ENCODE data around the gene ALCAM. TPM values are rescaled to one million over a fixed set of nuclear protein-coding genes. Genes with fewer than 3 reads are reported as not detected.

Gene ALCAM
- polyA plus RNA-seq, 3 donors = 112 to 151 (median 124) TPM

DNA sequence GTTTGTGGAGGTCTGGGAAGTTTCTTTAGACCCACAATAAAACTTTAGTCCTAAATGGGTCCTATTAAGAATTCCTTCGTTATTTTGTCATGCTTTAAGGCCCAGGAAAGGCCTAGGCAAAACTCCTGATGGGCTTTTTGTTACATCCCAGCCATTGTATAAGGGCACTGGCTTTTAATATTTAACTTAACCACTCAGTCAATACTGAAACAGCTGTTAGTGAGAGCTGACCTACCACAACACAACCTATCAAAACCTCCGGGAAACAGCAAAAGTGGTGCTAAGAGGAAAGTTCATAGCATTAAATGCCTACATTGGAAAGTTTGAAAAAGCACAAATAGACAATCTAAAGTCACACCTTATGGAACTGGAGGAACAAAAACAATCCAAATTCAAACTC lies 39.6 kb downstream of the ALCAM start:
- DNase-seq (ENCODE audit: extremely low read depth in 1 of 11, low read depth in 9 of 11, low spot score in 4 of 11) = no peak

DNA sequence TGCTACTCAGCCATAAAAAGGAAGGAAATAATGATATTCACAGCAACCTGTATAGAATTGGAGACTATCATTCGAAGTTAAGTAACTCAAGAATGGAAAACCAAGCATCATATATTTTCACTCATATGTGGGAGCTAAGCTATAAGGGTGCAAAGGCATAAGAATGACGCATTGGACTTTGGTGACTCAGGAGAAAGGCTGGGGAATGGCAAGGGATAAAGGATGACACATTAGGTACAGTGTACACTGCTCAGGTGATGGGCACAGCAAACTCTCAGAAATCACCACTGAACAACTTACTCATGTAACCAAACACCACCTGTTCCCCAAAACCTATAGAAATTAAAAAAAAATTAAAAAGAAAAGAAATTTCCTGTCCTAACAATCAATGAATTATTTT lies 42.7 kb downstream of the ALCAM start:
- DNase-seq (ENCODE audit: extremely low read depth in 1 of 11, low read depth in 9 of 11, low spot score in 4 of 11) = no peak

DNA sequence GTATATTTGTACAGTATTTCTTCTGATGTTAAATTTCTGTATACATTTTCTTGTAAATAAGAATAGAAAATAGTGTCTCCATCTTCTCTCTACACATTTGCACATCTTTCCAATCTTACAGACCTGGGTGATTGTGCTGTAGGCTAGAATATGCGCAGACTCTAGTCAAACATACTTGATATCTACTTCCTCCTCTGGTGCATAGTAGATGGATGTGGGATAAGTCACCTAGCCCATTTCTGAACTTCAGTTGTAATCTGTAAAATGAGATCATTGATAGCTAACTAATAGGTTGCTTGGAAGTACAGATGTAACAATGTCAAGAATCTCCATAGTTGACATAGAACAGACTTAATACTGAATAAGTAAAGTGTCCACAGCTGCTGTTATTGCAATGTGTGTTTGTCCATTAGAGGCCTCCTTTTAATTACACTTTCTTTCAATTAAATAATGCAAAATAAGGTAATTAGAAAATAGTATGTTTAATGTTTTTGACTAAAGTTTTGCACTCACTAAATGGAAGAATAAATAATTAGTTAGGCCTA lies 46.7 kb downstream of the ALCAM start:
- no peak for DNase-seq (ENCODE audit: extremely low read depth in 1 of 11, low read depth in 9 of 11, low spot score in 4 of 11)

DNA sequence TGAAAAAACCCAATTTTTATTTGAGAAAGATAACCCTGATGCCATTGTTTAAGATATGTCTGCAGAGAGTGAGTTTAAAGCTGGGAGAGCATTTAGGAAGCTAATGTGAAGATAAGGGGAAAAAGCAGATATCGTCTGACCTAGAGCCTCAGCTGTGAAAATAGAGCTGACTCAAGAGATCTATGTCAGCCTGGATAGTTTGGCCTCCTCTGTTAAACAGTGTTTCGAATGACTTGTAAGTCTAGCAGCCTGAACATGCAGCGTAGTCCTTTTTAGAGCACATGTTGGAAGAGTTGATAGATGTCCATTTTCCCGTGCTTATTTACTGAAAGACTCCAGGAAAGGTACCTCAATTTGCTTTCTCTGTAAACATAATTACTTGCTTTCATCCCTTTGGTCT lies 48.1 kb downstream of the ALCAM start:
- no peak for DNase-seq (ENCODE audit: extremely low read depth in 1 of 11, low read depth in 9 of 11, low spot score in 4 of 11)

DNA sequence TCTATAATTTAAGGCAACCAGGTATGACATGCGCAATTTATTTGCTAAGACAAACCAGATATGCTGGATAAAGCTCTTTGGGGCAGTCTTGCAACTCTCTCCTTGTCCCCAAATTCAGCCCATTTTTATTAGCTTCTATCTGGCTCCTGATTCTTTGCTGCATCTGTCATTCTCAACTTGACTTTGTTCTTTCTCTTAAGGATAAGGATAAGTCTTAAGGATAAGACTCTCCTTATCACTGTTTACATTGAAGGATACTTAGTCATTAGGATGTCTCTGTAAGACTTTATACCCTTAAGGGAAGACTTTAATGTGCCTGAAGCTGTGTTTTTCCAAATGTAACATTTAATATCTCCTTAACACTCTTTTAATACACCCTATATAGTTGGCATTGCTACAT lies 49.2 kb downstream of the ALCAM start:
- no peak for DNase-seq (ENCODE audit: extremely low read depth in 1 of 11, low read depth in 9 of 11, low spot score in 4 of 11)

DNA sequence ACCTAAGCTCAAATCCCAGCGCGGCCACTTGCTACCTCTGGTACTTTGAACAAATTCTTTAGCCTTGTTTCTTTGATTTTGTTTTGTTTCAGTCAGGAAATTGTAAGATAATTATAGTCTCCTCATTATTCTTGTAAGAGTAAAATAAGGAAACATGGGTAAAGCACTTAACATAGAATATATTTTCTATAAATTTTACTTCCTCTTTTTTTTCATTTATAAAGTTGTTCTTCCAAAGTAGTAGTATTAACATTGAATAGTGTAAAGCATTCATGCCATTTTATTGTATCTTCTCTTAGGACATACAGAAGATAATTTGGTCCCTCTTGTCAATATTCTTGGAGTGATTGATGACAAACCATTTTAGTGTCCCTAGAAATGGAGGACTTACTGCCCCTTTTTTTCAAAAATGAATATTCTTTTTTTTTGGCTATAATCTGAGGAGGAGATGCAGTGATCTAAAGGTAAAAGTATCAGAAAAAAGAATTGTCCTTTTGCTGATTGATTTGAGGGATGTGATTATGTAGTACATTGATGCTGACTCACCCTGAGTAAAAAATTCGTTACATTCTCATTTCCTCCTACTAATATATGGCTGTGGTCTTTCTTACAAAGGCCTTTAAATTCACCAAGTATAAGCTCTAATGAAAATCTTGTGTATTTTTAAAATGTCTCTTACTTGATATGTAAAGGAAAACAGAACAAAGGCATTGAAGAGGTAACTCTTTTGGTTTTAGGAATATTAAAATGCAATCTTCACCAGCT lies 51.0 kb downstream of the ALCAM start:
- DNase-seq (ENCODE audit: extremely low read depth in 1 of 11, low read depth in 9 of 11, low spot score in 4 of 11) = no peak

DNA sequence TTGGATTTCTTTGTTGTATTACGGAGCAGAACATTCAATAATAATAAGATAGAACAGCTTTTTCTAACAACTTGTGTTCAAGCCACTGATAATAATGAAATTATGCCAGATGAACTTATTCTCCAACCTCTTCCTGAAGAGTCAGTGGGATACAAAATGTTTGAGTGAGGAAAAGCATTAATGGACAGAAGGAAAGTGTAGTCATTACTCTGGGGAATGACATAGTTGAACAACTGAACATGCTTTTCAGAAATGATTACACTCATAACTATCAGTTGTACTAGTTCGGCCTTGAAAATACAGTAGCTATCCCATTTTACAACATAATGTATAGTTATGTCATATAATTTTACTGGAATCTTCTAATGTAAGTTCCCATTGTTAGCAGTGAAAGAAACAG lies 55.9 kb downstream of the ALCAM start:
- no peak for DNase-seq (ENCODE audit: extremely low read depth in 1 of 11, low read depth in 9 of 11, low spot score in 4 of 11)

DNA sequence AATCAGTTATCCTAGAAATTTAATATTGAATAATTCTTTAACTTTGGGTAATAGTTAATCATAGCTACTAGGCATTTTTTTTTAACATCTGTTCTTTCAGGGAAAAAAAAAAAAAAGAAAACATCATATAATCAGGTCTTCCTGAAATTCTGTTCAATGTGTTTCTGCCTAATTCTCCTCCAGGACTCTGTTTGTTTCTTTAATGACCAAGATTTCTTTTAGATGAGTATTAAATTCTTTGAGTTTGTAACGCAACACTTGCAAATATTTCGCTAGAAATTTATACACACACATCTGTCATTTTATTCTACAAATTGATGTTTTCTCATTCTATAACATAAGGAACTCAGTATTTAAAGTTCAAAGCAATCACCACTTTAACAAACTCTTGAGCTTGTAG lies 56.7 kb downstream of the ALCAM start:
- DNase-seq (ENCODE audit: extremely low read depth in 1 of 11, low read depth in 9 of 11, low spot score in 4 of 11) = no peak

DNA sequence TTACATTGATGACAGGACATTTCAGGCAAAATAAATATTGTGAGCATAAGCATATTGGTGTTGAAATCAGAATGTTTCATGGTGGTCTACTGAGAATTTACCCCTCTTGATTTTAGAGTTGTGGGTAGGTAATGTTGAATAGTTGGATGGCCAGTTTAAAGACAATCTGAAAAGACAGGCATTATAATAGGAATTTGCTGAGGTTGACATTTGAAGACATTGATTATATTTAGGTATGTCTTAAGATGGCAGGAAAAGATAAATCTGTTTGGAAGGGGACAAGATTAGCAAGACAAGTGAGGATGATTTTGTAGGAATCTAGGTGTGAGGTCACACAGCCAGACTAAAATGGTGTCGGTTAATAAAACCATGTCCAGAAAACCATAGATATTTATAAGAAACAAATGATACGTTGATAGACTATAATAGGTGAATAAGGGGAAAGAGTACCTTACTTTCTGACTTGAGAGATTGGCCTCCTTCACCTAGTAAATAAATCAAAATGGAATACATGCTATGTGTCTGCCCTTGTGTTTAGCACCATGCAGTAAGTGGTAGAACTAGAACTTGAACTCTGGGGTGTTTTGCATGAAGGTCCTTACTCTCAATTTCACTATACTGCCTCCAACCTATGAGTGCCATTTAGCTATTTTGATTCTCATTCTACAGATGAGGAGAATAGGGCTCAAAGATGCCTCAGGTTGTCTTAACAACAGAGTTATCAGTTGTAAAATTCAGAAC lies 57.9 kb downstream of the ALCAM start:
- DNase-seq (ENCODE audit: extremely low read depth in 1 of 11, low read depth in 9 of 11, low spot score in 4 of 11) = no peak

DNA sequence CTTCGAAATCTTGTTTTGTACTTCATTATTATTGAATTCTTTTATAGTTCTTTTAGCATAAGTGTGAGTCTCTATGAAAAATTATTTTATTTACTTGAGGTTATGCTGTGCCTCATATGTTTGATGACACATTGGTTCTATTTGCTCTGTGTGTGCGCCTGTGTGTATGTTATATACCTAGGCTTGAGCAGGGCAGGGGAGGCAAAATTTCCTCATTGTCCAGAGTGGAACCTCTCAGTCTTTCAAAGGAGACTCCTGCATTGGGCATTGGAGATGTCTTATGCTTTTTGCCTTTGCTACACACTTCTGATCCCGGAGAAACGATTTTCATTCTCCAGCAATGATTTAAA lies 58.4 kb downstream of the ALCAM start:
- no peak for DNase-seq (ENCODE audit: extremely low read depth in 1 of 11, low read depth in 9 of 11, low spot score in 4 of 11)

DNA sequence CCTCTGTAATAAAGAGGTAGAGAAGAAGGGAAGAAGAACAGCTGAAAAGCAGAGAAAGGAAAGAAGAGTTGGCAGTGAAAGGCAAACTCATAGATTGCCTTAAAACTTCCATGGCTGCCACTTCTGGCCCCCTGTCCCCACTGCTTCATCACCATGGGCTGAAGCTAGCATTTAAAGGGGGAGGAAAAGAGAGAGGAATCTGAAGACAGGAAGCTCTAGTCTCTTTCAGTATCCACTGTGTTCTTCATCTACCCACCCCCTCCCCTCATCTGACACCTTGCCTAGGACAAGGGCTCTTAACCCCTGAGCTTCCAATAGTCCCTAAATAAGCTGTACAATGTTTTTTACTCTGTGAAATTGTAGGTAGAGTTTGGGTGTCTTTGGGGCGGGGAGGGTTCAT lies 60.6 kb downstream of the ALCAM start:
- no peak for DNase-seq (ENCODE audit: extremely low read depth in 1 of 11, low read depth in 9 of 11, low spot score in 4 of 11)

DNA sequence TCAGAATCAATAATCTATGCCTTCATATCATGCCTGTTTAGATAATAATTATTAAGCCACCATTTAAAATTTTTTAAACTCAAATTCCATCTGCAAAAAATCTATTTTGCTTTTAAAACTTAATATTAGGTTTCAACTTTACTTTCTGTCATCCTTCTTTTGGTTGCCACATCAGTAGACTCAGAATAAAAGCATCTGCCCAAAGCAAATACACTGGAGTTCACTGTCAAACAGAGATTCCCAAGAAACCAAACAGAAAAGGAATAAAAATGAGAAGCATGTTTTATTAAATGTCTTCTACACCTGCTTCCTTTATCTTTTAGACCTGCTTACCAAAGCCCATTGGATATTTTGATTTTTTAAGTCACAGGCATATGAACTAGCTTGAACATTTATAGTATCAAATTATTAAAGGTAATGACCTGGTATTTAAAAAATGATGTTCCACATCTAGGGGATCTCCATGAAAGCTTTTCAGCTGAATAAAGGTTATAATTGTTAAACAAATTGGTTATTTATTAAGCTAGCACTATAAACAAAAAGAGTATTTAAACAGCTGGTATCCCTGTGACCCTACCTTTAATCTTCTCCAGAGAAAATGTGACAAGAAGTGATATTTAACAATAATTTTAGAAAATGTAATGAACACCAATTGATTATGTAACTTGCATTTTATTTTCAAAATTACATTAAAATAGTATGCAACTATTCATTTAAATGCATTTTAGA lies 62.5 kb downstream of the ALCAM start:
- DNase-seq (ENCODE audit: extremely low read depth in 1 of 11, low read depth in 9 of 11, low spot score in 4 of 11) = no peak

DNA sequence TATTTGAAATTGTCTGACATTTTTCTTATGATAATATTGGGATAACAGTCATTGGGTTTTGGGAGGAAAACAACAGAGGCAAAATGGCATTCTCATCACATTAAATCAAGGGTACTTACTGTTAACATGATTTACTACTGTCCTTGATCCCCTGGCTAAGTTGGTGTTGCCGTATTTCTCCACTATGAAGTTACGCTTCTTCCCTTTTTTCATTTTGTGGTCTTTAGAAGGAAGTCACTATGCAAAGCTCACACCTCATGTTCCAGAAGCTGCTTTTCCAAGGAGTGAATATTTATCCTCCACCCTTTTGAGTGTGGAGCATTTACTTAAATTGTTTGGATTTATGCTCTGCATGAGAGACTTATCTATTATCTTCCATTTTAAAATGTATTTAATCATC lies 63.7 kb downstream of the ALCAM start:
- no peak for DNase-seq (ENCODE audit: extremely low read depth in 1 of 11, low read depth in 9 of 11, low spot score in 4 of 11)

DNA sequence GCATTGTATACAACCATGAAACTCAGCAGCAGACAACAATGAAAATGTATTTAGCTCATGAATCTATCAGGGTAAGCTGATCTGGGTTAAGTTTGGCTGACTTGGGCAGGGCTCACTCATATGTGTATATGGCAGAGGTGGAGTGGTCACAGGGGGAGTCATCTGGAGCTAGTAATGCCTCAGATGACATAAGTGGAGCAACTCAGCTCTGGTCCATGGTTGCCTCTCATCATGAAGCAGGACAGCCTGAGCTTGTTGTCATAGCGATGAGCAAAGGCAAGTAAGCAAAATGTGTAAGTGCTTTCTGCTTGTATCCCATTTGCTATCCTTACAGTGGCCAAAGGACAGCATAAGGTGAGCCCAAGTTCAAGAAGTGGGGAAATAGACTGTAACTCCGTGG lies 64.5 kb downstream of the ALCAM start:
- DNase-seq (ENCODE audit: extremely low read depth in 1 of 11, low read depth in 9 of 11, low spot score in 4 of 11) = no peak

DNA sequence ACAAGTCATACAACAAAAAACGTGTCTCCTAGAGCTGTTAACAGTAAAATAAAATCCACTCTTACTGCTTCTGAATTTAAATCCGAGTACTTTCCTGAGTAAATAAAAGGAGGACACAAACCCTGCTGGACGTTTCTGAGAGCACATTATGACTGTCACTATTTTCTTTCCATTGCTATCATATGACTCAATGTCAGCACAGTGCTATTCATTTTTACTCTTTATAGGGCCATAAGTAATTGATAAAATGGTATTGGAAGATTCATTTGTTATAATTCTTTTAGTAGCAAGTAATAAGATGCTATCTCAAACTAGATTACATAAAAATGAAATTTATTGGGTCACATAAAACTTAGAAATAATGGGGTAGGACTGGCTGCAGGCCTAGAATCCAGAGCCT lies 68.6 kb downstream of the ALCAM start:
- DNase-seq (ENCODE audit: extremely low read depth in 1 of 11, low read depth in 9 of 11, low spot score in 4 of 11) = no peak

DNA sequence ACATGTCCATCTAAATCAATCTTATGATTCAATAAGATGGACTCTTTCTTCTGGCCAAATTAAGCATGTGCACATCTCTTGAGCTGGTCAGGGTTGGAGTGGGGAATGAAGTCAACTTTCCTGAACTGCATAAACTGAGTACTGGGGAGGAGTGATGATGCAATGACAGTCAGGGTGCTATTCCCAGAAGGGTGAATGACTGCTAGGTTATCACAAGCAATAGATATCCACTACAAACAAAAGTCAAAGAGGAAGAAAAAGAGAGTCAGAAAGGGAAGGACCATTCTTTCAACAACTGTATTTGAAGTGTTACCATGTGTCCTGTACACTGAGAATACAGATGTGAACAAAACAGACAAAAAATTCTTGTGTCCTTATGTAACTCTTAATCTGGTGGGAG lies 70.0 kb downstream of the ALCAM start:
- no peak for DNase-seq (ENCODE audit: extremely low read depth in 1 of 11, low read depth in 9 of 11, low spot score in 4 of 11)

DNA sequence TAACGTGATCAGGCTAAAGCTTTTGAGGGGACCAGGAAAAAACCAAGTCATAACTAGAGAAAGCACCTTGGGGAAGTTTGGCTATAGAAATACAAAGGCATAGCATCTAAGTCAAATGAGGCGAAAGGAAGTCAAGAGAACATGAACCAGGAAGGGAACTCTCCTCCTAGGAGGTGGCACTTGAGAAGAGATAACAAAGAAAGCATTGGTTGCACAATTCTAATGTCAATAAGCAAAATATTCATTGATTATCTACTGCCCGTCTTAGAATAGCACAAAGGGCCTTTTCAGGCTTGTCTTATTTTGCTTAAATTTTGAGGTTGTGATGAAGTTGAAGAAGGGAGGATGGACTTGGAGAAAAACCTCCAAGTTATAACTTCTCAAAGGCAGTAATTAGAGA lies 73.4 kb downstream of the ALCAM start:
- no peak for DNase-seq (ENCODE audit: extremely low read depth in 1 of 11, low read depth in 9 of 11, low spot score in 4 of 11)

DNA sequence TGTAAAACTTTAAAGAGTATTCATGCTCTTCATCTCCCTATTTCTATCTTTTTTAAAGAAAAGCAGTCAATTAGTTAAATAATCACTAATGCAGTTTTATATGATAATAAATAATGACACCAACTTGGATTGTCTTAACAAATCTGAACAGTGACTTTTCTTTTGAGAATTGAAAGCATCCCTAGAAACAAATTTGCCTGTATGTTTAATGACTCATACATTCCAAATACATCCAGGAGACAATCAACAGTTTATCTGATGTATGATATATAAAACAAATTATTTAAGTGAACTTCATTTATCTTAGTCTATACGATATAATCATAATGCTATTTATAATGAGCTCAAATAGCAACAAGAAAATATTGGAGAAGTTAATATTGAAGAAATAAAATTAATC lies 78.0 kb downstream of the ALCAM start:
- DNase-seq (ENCODE audit: extremely low read depth in 1 of 11, low read depth in 9 of 11, low spot score in 4 of 11) = no peak

DNA sequence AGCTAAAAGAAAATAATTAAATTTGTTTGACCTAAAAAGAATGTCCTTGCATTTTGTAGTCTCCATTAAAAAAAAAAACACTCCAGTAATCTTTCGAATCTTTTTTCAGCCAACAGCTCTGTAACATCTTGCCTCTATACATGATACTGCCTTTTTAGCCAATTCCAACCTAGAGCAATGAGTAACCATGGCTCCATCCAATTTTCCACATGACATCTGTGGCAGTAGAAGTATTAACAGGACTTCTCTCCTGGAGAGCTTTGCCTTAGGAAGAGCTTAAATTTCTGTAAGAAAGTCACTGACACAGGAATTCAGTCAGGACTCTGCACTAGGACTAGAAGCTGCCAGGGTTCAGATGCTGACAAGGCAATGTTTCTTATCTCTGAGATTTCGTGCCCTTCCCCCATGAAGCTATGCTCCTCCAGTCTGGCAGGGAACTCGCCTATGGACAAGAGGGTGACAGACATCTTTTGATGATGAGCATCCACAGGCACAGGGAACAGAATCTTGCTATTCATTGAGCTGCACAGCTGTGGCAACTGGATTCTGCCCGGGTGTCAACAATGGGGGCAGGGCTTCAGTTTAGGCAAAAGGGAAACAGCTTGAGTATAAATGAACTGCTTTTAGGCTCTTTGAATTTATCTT lies 81.8 kb downstream of the ALCAM start:
- DNase-seq (ENCODE audit: extremely low read depth in 1 of 11, low read depth in 9 of 11, low spot score in 4 of 11) = no peak

DNA sequence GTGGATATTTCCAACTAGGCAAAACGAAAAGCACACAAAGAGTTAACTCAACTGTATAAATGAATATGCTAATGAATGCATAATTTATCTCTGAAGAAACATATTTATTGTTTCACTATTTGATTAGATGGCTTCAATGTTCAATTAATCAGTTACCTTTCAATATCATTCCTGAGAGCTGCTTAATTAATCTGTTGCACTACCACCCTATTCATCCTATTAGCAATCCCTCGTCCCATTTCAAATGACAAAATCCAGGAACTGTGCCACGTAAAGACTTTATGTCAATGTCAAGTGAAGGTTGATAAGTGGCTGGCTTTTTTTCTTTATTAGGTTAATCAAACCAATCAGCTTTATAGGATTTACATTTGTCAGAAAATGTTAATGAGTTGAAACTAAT lies 82.7 kb downstream of the ALCAM start:
- DNase-seq (ENCODE audit: extremely low read depth in 1 of 11, low read depth in 9 of 11, low spot score in 4 of 11) = no peak

Data from renal cortex interstitium (tissue), 11 donors.